ENCODE results near the gene GSG1L. TPM values are rescaled to one million over a fixed set of nuclear protein-coding genes. Genes with fewer than 3 reads are reported as not detected.

Gene GSG1L
- total RNA-seq, 4 donors from 2014 or later, result not detected

GRCh38 chr16:28078261-28078660 is 14.7 kb upstream of the GSG1L start:
- DNase-seq, result no peak
- Histone ChIP-seq H3K27ac (no peak overlapping the region), H3K4me1 (no peaks in the 10 kb centered on the region), H3K36me3 (no peaks in the 10 kb centered on the region), H3K27me3 (no peaks in the 10 kb centered on the region), H3K4me3 (no peak overlapping the region), H3K9me3 (no peaks in the 10 kb centered on the region)
- TF ChIP-seq POLR2A (IDR thresholded peaks at IDR 0.05) (no peak), CTCF (IDR thresholded peaks at IDR 0.05) (no peak)

- no peak overlapping the region for H3K27ac ChIP-seq
Measured at GRCh38 chr16:28073836-28074235, 10.3 kb upstream of the GSG1L start.

DNA sequence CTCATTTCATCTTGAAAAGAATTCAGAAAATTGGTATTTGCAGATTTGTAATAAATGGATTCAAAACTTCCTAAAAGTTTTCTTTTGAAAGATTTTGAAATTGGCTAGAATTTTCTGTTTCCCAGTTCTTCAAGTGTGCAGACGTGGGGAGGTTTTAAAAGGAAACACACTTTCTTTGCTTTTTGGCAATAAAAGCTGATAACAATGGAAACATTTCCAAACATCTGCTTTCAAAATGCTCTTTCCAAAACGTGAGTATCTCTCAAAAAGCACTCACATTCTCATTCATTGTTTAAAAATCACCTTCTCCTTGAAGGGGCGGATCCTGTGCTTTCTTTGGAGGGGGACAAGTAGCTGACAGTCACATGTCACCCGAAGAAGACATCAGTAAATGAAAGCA is 8.6 kb upstream of the GSG1L start:
- no peaks in the 10 kb centered on the region for H3K9me3 ChIP-seq
- no peak for TF ChIP-seq POLR2A (IDR thresholded peaks at IDR 0.05)
- no peak for TF ChIP-seq CTCF (IDR thresholded peaks at IDR 0.05)
- H3K27ac ChIP-seq, result no peak overlapping the region
- no peaks in the 10 kb centered on the region for H3K4me1 ChIP-seq
- no peaks in the 10 kb centered on the region for H3K36me3 ChIP-seq
- no peaks in the 10 kb centered on the region for H3K27me3 ChIP-seq
- DNase-seq, result no peak
- H3K4me3 ChIP-seq, result no peak overlapping the region

More at GRCh38 chr16:28073836-28074235, 10.3 kb upstream of the GSG1L start:
- TF ChIP-seq POLR2A (IDR thresholded peaks at IDR 0.05), result no peak
- no peak for TF ChIP-seq CTCF (IDR thresholded peaks at IDR 0.05)
- no peak overlapping the region for H3K4me3 ChIP-seq
- no peaks in the 10 kb centered on the region for H3K27me3 ChIP-seq
- no peaks in the 10 kb centered on the region for H3K4me1 ChIP-seq
- no peaks in the 10 kb centered on the region for H3K36me3 ChIP-seq
- no peaks in the 10 kb centered on the region for H3K9me3 ChIP-seq
- no peak for DNase-seq

GRCh38 chr16:28069971-28070794 is 6.7 kb upstream of the GSG1L start:
- H3K4me1 ChIP-seq, result no peaks in the 10 kb centered on the region
- no peak for TF ChIP-seq CTCF (IDR thresholded peaks at IDR 0.05)
- no peak for TF ChIP-seq POLR2A (IDR thresholded peaks at IDR 0.05)
- DNase-seq, result no peak
- H3K36me3 ChIP-seq, result no peaks in the 10 kb centered on the region
- H3K9me3 ChIP-seq, result no peaks in the 10 kb centered on the region
- no peak overlapping the region for H3K27ac ChIP-seq
- no peaks in the 10 kb centered on the region for H3K27me3 ChIP-seq
- H3K4me3 ChIP-seq, result no peak overlapping the region

DNA sequence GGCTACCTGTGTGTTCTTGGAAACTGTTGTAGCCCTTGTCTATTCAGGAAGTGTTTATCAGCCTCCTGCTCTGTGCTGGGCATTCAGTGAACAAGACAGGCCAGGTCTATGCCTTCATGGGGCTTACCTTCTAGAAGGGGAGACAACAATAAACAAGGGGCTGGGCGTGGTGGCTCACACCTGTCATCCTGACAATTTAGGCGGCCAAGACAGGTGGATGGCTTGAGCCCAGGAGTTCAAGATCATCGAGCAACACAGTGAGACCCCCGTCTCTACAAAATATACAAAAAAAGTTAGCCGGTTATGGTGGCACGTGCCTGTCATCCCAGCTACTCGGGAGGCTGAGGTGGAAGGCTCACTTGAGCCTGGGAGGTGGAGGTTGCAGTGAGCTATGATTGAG is 5.5 kb upstream of the GSG1L start:
- Histone ChIP-seq H3K36me3 (no peaks in the 10 kb centered on the region), H3K27me3 (peaks cover 0 to 3% of the 10 kb centered on the region in 2 donors), H3K9me3 (no peaks in the 10 kb centered on the region), H3K4me3 (no peak overlapping the region), H3K27ac (no peak overlapping the region), H3K4me1 (no peaks in the 10 kb centered on the region)
- TF ChIP-seq CTCF (IDR thresholded peaks at IDR 0.05), result no peak
- TF ChIP-seq POLR2A (IDR thresholded peaks at IDR 0.05), result no peak
- DNase-seq, result no peak
